Stomach (tissue), 9 donors: ENCODE measurements around the gene VPS45. TPM values are rescaled to one million over a fixed set of nuclear protein-coding genes. Genes with fewer than 3 reads are reported as not detected.

ENCODE experiments used
- DNase-seq, 2 donors: peaks; one replicate each; pipeline versions ENCODE4 v3.0.0 to v3.0.0-alpha.2; 2013 to 2019
- H3K27ac ChIP-seq, 5 donors: fragments of 200-600 bp in 4 of 5; sonication (generic) in 4 of 5; one replicate each; pipeline ENCODE4 v1.5.1; 2013 to 2019; ENCODE audit warnings: mild to moderate bottlenecking in 1 of 5, moderate library complexity in 1 of 5
- H3K27me3 ChIP-seq, 3 donors: fragments of 200-600 bp; sonication (generic); one replicate each; pipeline ENCODE4 v1.5.1; 2017 to 2019; ENCODE audit warnings: mixed run types in 1 of 3
- H3K36me3 ChIP-seq, 4 donors: fragments of 200-600 bp; sonication (generic); 1 replicate in 3 of 4; 2 replicates in 1 of 4; pipeline ENCODE4 v1.5.1; 2016 to 2019
- H3K4me1 ChIP-seq, 4 donors: fragments of 200-600 bp; sonication (generic); one replicate each; pipeline ENCODE4 v1.5.1; 2016 to 2019
- H3K4me3 ChIP-seq, 4 donors: fragments of 200-600 bp; sonication (generic) in 3 of 4; one replicate each; pipeline ENCODE4 v1.5.1; 2016 to 2019; ENCODE audit warnings: mild to moderate bottlenecking in 1 of 4
- H3K9me3 ChIP-seq, 4 donors: fragments of 200-600 bp; sonication (generic); one replicate each; pipeline ENCODE4 v1.5.1; 2016 to 2019
- CTCF ChIP-seq, 7 experiments: fragments of 450-650 bp in 4 of 7; fragments of 200-600 bp in 3 of 7; sonication (generic) in 3 of 7; IDR thresholded peaks; one replicate each; pipeline ENCODE4 v1.5.1; 2016 to 2019; ENCODE audit warnings: antibody characterized with exemption in 7 of 7, control low read depth in 2 of 7, mild to moderate bottlenecking in 1 of 7
- EP300 ChIP-seq: sonication (generic); formaldehyde crosslinking; IDR thresholded peaks from one replicate; pipeline ENCODE4 v1.6.1; 2017; ENCODE audit warnings: antibody characterized with exemption
- POLR2A ChIP-seq, 4 donors: fragments of 450-650 bp; IDR thresholded peaks; one replicate each; pipeline ENCODE4 v1.6.1; 2016; ENCODE audit warnings: antibody characterized with exemption in 4 of 4, control low read depth in 2 of 4, mild to moderate bottlenecking in 1 of 4, moderate library complexity in 1 of 4
- POLR2AphosphoS5 ChIP-seq, 3 donors: sonication (generic); formaldehyde crosslinking; IDR thresholded peaks; one replicate each; pipeline ENCODE4 v1.6.1; 2016; ENCODE audit warnings: antibody characterized with exemption in 3 of 3
- WGBS, 5 donors: extraction: QIAGEN DNeasy Blood & Tissue Kit in 3 of 5; methylation state at CpG; one replicate each; pipeline versions ENCODE4 v1.1.5 to v1.1.7; 2013 to 2018; 5-methylcytosine and 5-hydroxymethylcytosine counted together
- intact Hi-C: fragments of 100-400 bp; cut with DNase I; formaldehyde crosslinking; loops from one replicate; pipeline ENCODE4 v1.15.1; 2023; ENCODE audit warnings: low total_unique reads
- polyA plus RNA-seq, 3 donors: library from polyadenylated mRNA; stranded (reverse); fragments of 200-250 nt; gene quantifications; one replicate each; pipeline ENCODE4 v1.2.3, GENCODE V29; 2013
- total RNA-seq, 5 donors: library from RNA; depleted of rRNA; stranded (reverse); fragments of >200 nt; gene quantifications; one replicate each; pipeline versions ENCODE4 v1.1.0 to v1.2.3, GENCODE V29; 2014 to 2016
- donor health status: healthy with polysubstance abuse.
- donor health status: Bipolar disorder and iron deficiency.
- donor health status: healthy.

VPS45 gene
- total and polyA plus RNA-seq, 8 donors = 13.3 to 69.9 (median 30.5) TPM

DNA sequence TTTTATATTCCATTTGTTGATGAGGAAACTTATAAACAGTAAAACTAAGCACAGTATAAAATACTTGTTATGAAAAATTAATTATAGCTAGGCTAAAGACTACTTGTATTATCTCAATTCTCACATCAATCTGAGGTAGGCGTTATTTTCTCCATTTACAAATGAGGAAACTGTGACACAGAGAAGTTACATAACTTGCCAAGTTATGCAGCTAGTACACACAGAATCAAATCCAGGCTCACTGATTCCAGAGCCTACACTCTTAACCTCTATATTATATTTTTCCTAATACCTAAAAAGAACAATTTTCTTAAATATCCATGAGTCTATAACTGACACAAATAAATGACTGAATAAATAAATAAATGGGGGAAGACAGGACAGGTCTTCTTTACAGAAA lies 11.2 kb upstream of the VPS45 start:
- Histone ChIP-seq H3K4me1 (peaks cover 0 to 9% (median 1%) of the 10 kb centered on the region in 4 donors), H3K4me3 (no peak overlapping the region), H3K36me3 (no peaks in the 10 kb centered on the region), H3K27me3 (no peaks in the 10 kb centered on the region), H3K27ac (no peak overlapping the region), H3K9me3 (no peaks in the 10 kb centered on the region)
- DNase-seq = no peak
- TF ChIP-seq CTCF (IDR thresholded peaks at IDR 0.05) = no peak
- no peak for TF ChIP-seq EP300
- no peak for TF ChIP-seq POLR2A (IDR thresholded peaks at IDR 0.05)
- intact Hi-C loops = no loop called here
- 39 to 62% (median 42%) methylated on average over 1 of the region's 1 CpG for WGBS, 5 donors

- peak overlapping the region in 1 of 5 donors; percentile 78 for H3K27ac ChIP-seq
- peaks cover 0 to 21% (median 7%) of the 10 kb centered on the region in 4 donors for H3K4me1 ChIP-seq
- DNase-seq = no peak
- no peak overlapping the region for H3K4me3 ChIP-seq
- H3K27me3 ChIP-seq = no peaks in the 10 kb centered on the region
- 76 to 79% (median 77%) methylated on average over 4 of the region's 4 CpGs for WGBS, 5 donors
- no peaks in the 10 kb centered on the region for H3K9me3 ChIP-seq
- H3K36me3 ChIP-seq = no peaks in the 10 kb centered on the region
- no peak for TF ChIP-seq EP300
- no peak for TF ChIP-seq POLR2A (IDR thresholded peaks at IDR 0.05)
- no peak for TF ChIP-seq CTCF (IDR thresholded peaks at IDR 0.05)
- intact Hi-C loops = no loop called here
These were observed 7.3 kb upstream of the VPS45 start for GRCh38 chr1:150060260-150060659.

DNA sequence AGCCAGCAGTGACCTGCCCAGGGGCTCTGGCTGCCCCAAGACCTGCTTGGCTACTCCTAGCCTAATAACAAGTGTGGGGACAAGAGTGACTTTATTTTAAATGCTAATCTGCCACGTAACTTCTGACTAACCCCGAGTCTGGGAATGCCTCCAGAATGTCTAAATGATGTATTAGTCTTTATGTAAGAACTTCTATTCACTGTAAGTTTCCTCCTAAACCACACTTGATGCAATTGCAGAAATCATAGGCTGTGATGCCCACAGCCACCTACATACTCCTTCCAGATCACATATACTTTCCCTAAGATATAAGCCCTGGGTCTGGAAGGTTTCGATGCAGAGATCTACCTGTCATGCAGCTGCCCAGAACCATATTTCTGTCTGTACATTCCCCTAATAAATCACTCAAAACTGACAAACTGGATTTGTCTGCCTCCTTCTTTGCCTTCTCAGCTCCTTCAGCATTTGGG lies 5.9 kb upstream of the VPS45 start:
- peaks cover 0 to 29% (median 14%) of the 10 kb centered on the region in 4 donors for H3K4me1 ChIP-seq
- peak in 1 of 2 donors; percentile 84 for DNase-seq
- no peaks in the 10 kb centered on the region for H3K27me3 ChIP-seq
- H3K9me3 ChIP-seq = no peaks in the 10 kb centered on the region
- no peaks in the 10 kb centered on the region for H3K36me3 ChIP-seq
- TF ChIP-seq EP300 (no peak), POLR2AphosphoS5 (IDR thresholded peaks at IDR 0.05) (peak in 1 of 3 donors; percentile 43)
- intact Hi-C loops = no loop called here
- H3K27ac ChIP-seq = peak overlapping the region in 3 of 5 donors; percentile 1 to 78 (median 44)
- no peak overlapping the region for H3K4me3 ChIP-seq
- 28 to 43% (median 37%) methylated on average over 3 of the region's 3 CpGs for WGBS, 5 donors

DNA sequence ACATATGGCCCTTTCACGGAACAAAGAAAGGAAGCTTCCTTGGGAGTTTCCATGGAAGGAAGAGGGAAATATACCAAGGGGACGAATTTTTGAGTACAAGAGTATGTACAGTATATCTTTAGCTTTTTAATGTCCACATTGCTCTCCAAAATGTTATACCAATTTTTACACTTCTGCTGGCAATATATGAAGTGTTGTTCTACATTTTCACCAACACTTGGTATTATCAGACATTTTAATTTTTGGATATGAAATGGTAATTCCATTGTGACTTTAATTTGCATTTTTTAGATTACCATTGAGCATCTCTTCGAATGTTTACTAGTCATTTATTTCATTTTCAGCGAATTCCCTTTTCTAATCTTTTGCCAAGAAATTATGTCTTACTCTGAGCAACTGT lies 5.5 kb upstream of the VPS45 start:
- H3K27me3 ChIP-seq = no peaks in the 10 kb centered on the region
- peak overlapping the region in 1 of 5 donors; percentile 78 for H3K27ac ChIP-seq
- H3K9me3 ChIP-seq = no peaks in the 10 kb centered on the region
- H3K4me3 ChIP-seq = no peak overlapping the region
- no peak for TF ChIP-seq EP300
- TF ChIP-seq POLR2AphosphoS5 (IDR thresholded peaks at IDR 0.05) = no peak
- TF ChIP-seq CTCF (IDR thresholded peaks at IDR 0.05) = no peak
- TF ChIP-seq POLR2A (IDR thresholded peaks at IDR 0.05) = no peak
- intact Hi-C loops = no loop called here
- WGBS, 5 donors = 79 to 95% (median 87%) methylated on average over 4 of the region's 4 CpGs
- DNase-seq = no peak
- H3K36me3 ChIP-seq = no peaks in the 10 kb centered on the region
- peaks cover 0 to 29% (median 17%) of the 10 kb centered on the region in 4 donors for H3K4me1 ChIP-seq

GRCh38 chr1:150065184-150065871 lies 2.2 kb upstream of the VPS45 start:
- Histone ChIP-seq H3K4me3 (no peak overlapping the region), H3K36me3 (peaks cover 0 to 8% (median 5%) of the 10 kb centered on the region in 4 donors), H3K9me3 (no peaks in the 10 kb centered on the region), H3K4me1 (peaks cover 0 to 48% (median 31%) of the 10 kb centered on the region in 4 donors), H3K27me3 (no peaks in the 10 kb centered on the region), H3K27ac (peak overlapping the region in 4 of 5 donors; percentile 92 to 95 (median 95))
- DNase-seq = peak in 1 of 2 donors; percentile 20
- intact Hi-C loops = no loop called here
- TF ChIP-seq POLR2AphosphoS5 (IDR thresholded peaks at IDR 0.05) = no peak
- TF ChIP-seq EP300 = no peak
- TF ChIP-seq POLR2A (IDR thresholded peaks at IDR 0.05) = no peak
- TF ChIP-seq CTCF (IDR thresholded peaks at IDR 0.05) = no peak
- WGBS, 5 donors = 77 to 87% (median 81%) methylated on average over 5 of the region's 5 CpGs
